Right lobe of liver (tissue), 6 donors: ENCODE results near the gene KRTAP10-4. TPM values are rescaled to one million over a fixed set of nuclear protein-coding genes. Genes with fewer than 3 reads are reported as not detected.

Experiments used
- ATAC-seq, 4 donors: fragments of 200-7000 bp; cut with Tn5 transposase; one replicate each; pipeline ENCODE4 v1.9.1; 2020; ENCODE audit warnings: mild to moderate bottlenecking in 4 of 4, moderate library complexity in 4 of 4
- DNase-seq, 3 donors: peaks; one replicate each; pipeline ENCODE4 v3.0.0-alpha.2; 2020
- H3K27ac ChIP-seq, 3 donors: fragments of 200-600 bp; one replicate each; pipeline ENCODE4 v1.8.0; 2022
- H3K27me3 ChIP-seq, 2 donors: fragments of 200-600 bp; one replicate each; pipeline ENCODE4 v1.8.0; 2022
- H3K36me3 ChIP-seq, 4 donors: fragments of 200-600 bp; sonication (generic) in 1 of 4; one replicate each; pipeline versions ENCODE4 v1.5.1 to v1.8.0; 2017 to 2022; ENCODE audit warnings: control low read depth in 1 of 4
- H3K4me1 ChIP-seq, 4 donors: fragments of 200-600 bp; sonication (generic) in 1 of 4; one replicate each; pipeline versions ENCODE4 v1.5.1 to v1.8.0; 2017 to 2022; ENCODE audit warnings: control low read depth in 1 of 4
- H3K4me3 ChIP-seq, 3 donors: fragments of 200-600 bp; one replicate each; pipeline ENCODE4 v1.8.0; 2022
- H3K9me3 ChIP-seq, 4 donors: fragments of 200-600 bp; sonication (generic) in 1 of 4; one replicate each; pipeline versions ENCODE4 v1.5.1 to v1.8.0; 2017 to 2022; ENCODE audit warnings: control low read depth in 1 of 4
- CTCF ChIP-seq, 4 donors: fragments of 200-600 bp in 3 of 4; fragments of 450-650 bp in 1 of 4; IDR thresholded peaks; one replicate each; pipeline versions ENCODE4 v1.5.1 to v1.8.0; 2016 to 2022; ENCODE audit warnings: antibody characterized with exemption in 4 of 4, mild to moderate bottlenecking in 2 of 4
- POLR2A ChIP-seq: fragments of 450-650 bp; IDR thresholded peaks from one replicate; pipeline ENCODE4 v1.6.1; 2017; ENCODE audit warnings: antibody characterized with exemption, mild to moderate bottlenecking
- WGBS: methylation state at CpG from one replicate; pipeline ENCODE4 v1.1.6; 2018; ENCODE audit warnings: low coverage, low lambda C conversion rate; ENCODE audit not compliant: insufficient coverage; ENCODE audit errors: missing lambda C conversion rate; 5-methylcytosine and 5-hydroxymethylcytosine counted together
- intact Hi-C, 2 donors: fragments of 100-400 bp; cut with DNase I; formaldehyde crosslinking; loops; one replicate each; pipeline versions ENCODE4 v1.11.2 to v1.14.1; 2022
- total RNA-seq, 6 experiments: library from RNA; depleted of rRNA in 2 of 6; stranded (reverse); fragments of >200 nt in 2 of 6; fragmentation: NEBNext Ultra II Directional in 3 of 6; extraction: Animal tissue kit (Norgen Biotek cat#: 25700) in 3 of 6; gene quantifications; one replicate each; pipeline versions ENCODE4 v1.1.0 to v1.2.4, GENCODE V29; 2016 to 2023
- donor health status: DM: no; HTN: yes; CAD: no.
- donor health status: DM: no; HTN: no; CAD: no.
- donor health status: DM: no; HTN: no; CAD: no.
- donor health status: DM: no; HTN: yes; CAD: no.
- donor health status: DM: no; HTN: yes; CAD: no.

Gene KRTAP10-4
- total RNA-seq, 6 experiments from 2014 or later: not detected

GRCh38 chr21:44532712-44533111, 40.8 kb upstream of the KRTAP10-4 start:
- no peaks in the 10 kb centered on the region for H3K4me1 ChIP-seq
- intact Hi-C loops: no loop called here
- no peaks in the 10 kb centered on the region for H3K9me3 ChIP-seq
- no peak overlapping the region for H3K4me3 ChIP-seq
- H3K27ac ChIP-seq: no peak overlapping the region
- ATAC-seq (no peak), DNase-seq (peak in 1 of 3 donors; percentile 20)
- TF ChIP-seq POLR2A (no peak), CTCF (IDR thresholded peaks at IDR 0.05) (no peak)
- no peaks in the 10 kb centered on the region for H3K36me3 ChIP-seq
- WGBS: 87% methylated on average over 12 of the region's 16 CpGs
- no peaks in the 10 kb centered on the region for H3K27me3 ChIP-seq

- no peak overlapping the region for H3K27ac ChIP-seq
- peak in 2 of 3 donors; percentile 18 to 44 for DNase-seq
- ATAC-seq: no peak
- H3K27me3 ChIP-seq: no peaks in the 10 kb centered on the region
- TF ChIP-seq POLR2A (no peak), CTCF (IDR thresholded peaks at IDR 0.05) (no peak)
- H3K4me1 ChIP-seq: no peaks in the 10 kb centered on the region
- H3K9me3 ChIP-seq: no peaks in the 10 kb centered on the region
- no peak overlapping the region for H3K4me3 ChIP-seq
- H3K36me3 ChIP-seq: no peaks in the 10 kb centered on the region
- intact Hi-C loops: no loop called here
- WGBS: 89% methylated on average over 14 of the region's 37 CpGs
Observed at GRCh38 chr21:44533121-44533890, 40.2 kb upstream of the KRTAP10-4 start.

- H3K36me3 ChIP-seq: no peaks in the 10 kb centered on the region
- TF ChIP-seq POLR2A (no peak), CTCF (IDR thresholded peaks at IDR 0.05) (no peak)
- H3K27me3 ChIP-seq: no peaks in the 10 kb centered on the region
- no peak overlapping the region for H3K4me3 ChIP-seq
- H3K9me3 ChIP-seq: no peaks in the 10 kb centered on the region
- ATAC-seq (no peak), DNase-seq (peak in 1 of 3 donors; percentile 32)
- H3K4me1 ChIP-seq: no peaks in the 10 kb centered on the region
- intact Hi-C loops: no loop called here
- H3K27ac ChIP-seq: no peak overlapping the region
- WGBS: 83% methylated on average over 19 of the region's 21 CpGs
Observed at GRCh38 chr21:44533891-44534627, 39.5 kb upstream of the KRTAP10-4 start.

GRCh38 chr21:44534688-44535087, 38.8 kb upstream of the KRTAP10-4 start:
- no peaks in the 10 kb centered on the region for H3K27me3 ChIP-seq
- H3K4me3 ChIP-seq: no peak overlapping the region
- H3K27ac ChIP-seq: no peak overlapping the region
- no peaks in the 10 kb centered on the region for H3K36me3 ChIP-seq
- DNase-seq (peak in 1 of 3 donors; percentile 8), ATAC-seq (no peak)
- intact Hi-C loops: no loop called here
- TF ChIP-seq POLR2A: no peak
- no peak for TF ChIP-seq CTCF (IDR thresholded peaks at IDR 0.05)
- 95% methylated on average over 6 of the region's 6 CpGs for WGBS
- H3K9me3 ChIP-seq: no peaks in the 10 kb centered on the region
- no peaks in the 10 kb centered on the region for H3K4me1 ChIP-seq
